Measurements from ENCODE around the gene RPL22.

GRCh38 chr1:6144175-6144574, 55.2 kb downstream of the RPL22 start:
- no peak for TF ChIP-seq BACH1 (IDR thresholded peaks at IDR 0.05; ENCODE audit: low read length)
- no peak for TF ChIP-seq CTCF (IDR thresholded peaks at IDR 0.05; ENCODE audit: control extremely low read depth in 1 of 3, insufficient read depth in 1 of 3, low read depth in 1 of 3, low read length in 3 of 3)
- TF ChIP-seq SUZ12 (IDR thresholded peaks at IDR 0.05; ENCODE audit: low read length): no peak
- TF ChIP-seq CREB1 (IDR thresholded peaks at IDR 0.05): no peak
- no peak for TF ChIP-seq NRF1 (IDR thresholded peaks at IDR 0.05; ENCODE audit: low read depth, low read length)
- no peak for TF ChIP-seq POLR2A (IDR thresholded peaks at IDR 0.05; ENCODE audit: control extremely low read depth in 1 of 2, low read depth in 2 of 2, low read length in 2 of 2)
